Measurements from ENCODE around the gene ABCA9. TPM values are rescaled to one million over a fixed set of nuclear protein-coding genes. Genes with fewer than 3 reads are reported as not detected.

The ABCA9 gene
- total and polyA plus RNA-seq, 2 donors from 2014 or later = 0.45 to 2.0 TPM

DNA sequence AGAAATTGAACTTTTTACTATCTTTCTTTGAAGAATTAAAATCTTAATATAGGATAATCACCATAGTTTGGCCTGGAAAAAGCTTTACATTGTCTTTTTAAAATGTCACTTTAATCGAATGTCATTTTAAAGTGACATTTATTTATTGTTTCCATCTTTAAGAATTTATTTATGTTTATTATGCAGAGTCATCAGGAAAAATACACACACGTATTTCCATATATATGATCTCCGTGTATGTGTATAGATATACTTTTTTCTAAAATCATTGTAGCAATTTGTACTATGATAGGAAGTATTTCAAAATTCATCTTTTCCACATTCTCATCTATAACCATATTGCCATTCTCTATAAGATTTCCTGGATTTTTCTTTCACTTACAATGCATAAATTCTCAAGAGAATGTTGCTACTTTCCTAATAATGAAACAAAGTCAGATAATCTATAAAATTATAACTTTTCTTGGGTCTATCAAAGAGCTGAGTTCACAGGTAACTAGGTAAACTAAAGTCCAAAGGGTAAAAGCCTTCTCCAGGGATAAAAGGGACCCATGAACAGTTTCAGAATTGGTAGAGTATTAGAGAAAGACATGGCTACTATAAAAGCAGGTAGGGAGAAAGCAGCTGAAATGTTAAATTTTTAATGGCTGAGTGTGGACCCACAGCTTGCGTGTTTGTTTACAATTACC is 117.5 kb downstream of the ABCA9 start:
- H3K27me3 ChIP-seq (ENCODE audit: control insufficient read depth, insufficient read depth, low read length) = no peaks in the 10 kb centered on the region
- TF ChIP-seq, protein P1, sequence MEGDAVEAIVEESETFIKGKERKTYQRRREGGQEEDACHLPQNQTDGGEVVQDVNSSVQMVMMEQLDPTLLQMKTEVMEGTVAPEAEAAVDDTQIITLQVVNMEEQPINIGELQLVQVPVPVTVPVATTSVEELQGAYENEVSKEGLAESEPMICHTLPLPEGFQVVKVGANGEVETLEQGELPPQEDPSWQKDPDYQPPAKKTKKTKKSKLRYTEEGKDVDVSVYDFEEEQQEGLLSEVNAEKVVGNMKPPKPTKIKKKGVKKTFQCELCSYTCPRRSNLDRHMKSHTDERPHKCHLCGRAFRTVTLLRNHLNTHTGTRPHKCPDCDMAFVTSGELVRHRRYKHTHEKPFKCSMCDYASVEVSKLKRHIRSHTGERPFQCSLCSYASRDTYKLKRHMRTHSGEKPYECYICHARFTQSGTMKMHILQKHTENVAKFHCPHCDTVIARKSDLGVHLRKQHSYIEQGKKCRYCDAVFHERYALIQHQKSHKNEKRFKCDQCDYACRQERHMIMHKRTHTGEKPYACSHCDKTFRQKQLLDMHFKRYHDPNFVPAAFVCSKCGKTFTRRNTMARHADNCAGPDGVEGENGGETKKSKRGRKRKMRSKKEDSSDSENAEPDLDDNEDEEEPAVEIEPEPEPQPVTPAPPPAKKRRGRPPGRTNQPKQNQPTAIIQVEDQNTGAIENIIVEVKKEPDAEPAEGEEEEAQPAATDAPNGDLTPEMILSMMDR (IDR thresholded peaks at IDR 0.05; ENCODE audit: borderline replicate concordance, extremely low read depth, insufficient read depth) = no peak
- no peak for DNase-seq
- peaks cover 0 to 4% (median 0%) of the 10 kb centered on the region in 3 donors for H3K9me3 ChIP-seq (ENCODE audit: control insufficient read depth in 2 of 3, insufficient read depth in 1 of 3, low read length in 3 of 3)
- H3K4me3 ChIP-seq (ENCODE audit: low read length in 3 of 3) = no peak overlapping the region
- no peak overlapping the region for H3K27ac ChIP-seq (ENCODE audit: low read depth in 2 of 2, low read length in 2 of 2)
- intact Hi-C loops (cut with DNase I) = no loop called here
- no peaks in the 10 kb centered on the region for H3K4me1 ChIP-seq (ENCODE audit: control insufficient read depth in 2 of 3, insufficient read depth in 2 of 3, low read depth in 1 of 3, low read length in 3 of 3)
- no peaks in the 10 kb centered on the region for H3K36me3 ChIP-seq (ENCODE audit: control insufficient read depth in 2 of 3, insufficient read depth in 3 of 3, low read length in 3 of 3)
- no peak for FAIRE-seq
- H3K9ac ChIP-seq (ENCODE audit: low read length in 3 of 3) = no peak overlapping the region

- H3K4me1 ChIP-seq (ENCODE audit: control insufficient read depth in 2 of 3, insufficient read depth in 2 of 3, low read depth in 1 of 3, low read length in 3 of 3) = no peaks in the 10 kb centered on the region
- DNase-seq (no peak), FAIRE-seq (no peak)
- no peak overlapping the region for H3K4me3 ChIP-seq (ENCODE audit: low read length in 3 of 3)
- H3K27ac ChIP-seq (ENCODE audit: low read depth in 2 of 2, low read length in 2 of 2) = no peak overlapping the region
- H3K27me3 ChIP-seq (ENCODE audit: control insufficient read depth, insufficient read depth, low read length) = no peaks in the 10 kb centered on the region
- intact Hi-C loops (cut with DNase I) = no loop called here
- H3K9ac ChIP-seq (ENCODE audit: low read length in 3 of 3) = no peak overlapping the region
- H3K9me3 ChIP-seq (ENCODE audit: control insufficient read depth in 2 of 3, insufficient read depth in 1 of 3, low read length in 3 of 3) = peaks cover 0 to 4% (median 0%) of the 10 kb centered on the region in 3 donors
- no peaks in the 10 kb centered on the region for H3K36me3 ChIP-seq (ENCODE audit: control insufficient read depth in 2 of 3, insufficient read depth in 3 of 3, low read length in 3 of 3)
- TF ChIP-seq, protein P1 (IDR thresholded peaks at IDR 0.05; ENCODE audit: borderline replicate concordance, extremely low read depth, insufficient read depth) = no peak
These were observed 118.3 kb downstream of the ABCA9 start for GRCh38 chr17:68942389-68942788.

GRCh38 chr17:68941761-68942160 is 119.0 kb downstream of the ABCA9 start:
- intact Hi-C loops (cut with DNase I) = no loop called here
- Histone ChIP-seq H3K4me3 (ENCODE audit: low read length in 3 of 3) (no peak overlapping the region), H3K9ac (ENCODE audit: low read length in 3 of 3) (no peak overlapping the region), H3K4me1 (ENCODE audit: control insufficient read depth in 2 of 3, insufficient read depth in 2 of 3, low read depth in 1 of 3, low read length in 3 of 3) (no peaks in the 10 kb centered on the region), H3K27me3 (ENCODE audit: control insufficient read depth, insufficient read depth, low read length) (no peaks in the 10 kb centered on the region), H3K27ac (ENCODE audit: low read depth in 2 of 2, low read length in 2 of 2) (no peak overlapping the region), H3K9me3 (ENCODE audit: control insufficient read depth in 2 of 3, insufficient read depth in 1 of 3, low read length in 3 of 3) (peaks cover 0 to 4% (median 0%) of the 10 kb centered on the region in 3 donors), H3K36me3 (ENCODE audit: control insufficient read depth in 2 of 3, insufficient read depth in 3 of 3, low read length in 3 of 3) (no peaks in the 10 kb centered on the region)
- FAIRE-seq (no peak), DNase-seq (no peak)
- TF ChIP-seq, protein P1 (IDR thresholded peaks at IDR 0.05; ENCODE audit: borderline replicate concordance, extremely low read depth, insufficient read depth) = no peak
